RWPE1 (cell line): ENCODE measurements around the gene BEND5.
A peak's percentile ranks its signal among the peaks of the same experiment; 100 is the strongest.

Source experiments
- CTCF ChIA-PET: fragments of 350-600 bp; sonication (Branson Sonifier 250); formaldehyde crosslinking; extraction: SDS; loops from one replicate; lab custom pipeline; 2021; lab: Yijun Ruan, JAX
- POLR2A ChIA-PET: fragments of 400-600 bp; formaldehyde crosslinking; extraction: SDS; loops from one replicate; lab custom pipeline; 2020; ENCODE audit warnings: antibody characterized with exemption; ENCODE audit not compliant: low non-redundant PET; lab: Yijun Ruan, JAX
- DNase-seq: peaks from one replicate; pipeline ENCODE4 v3.0.0; 2012; ENCODE audit warnings: low spot score
- H3K27ac ChIP-seq: fragments of 450-650 bp; 2 replicates; pipeline ENCODE4 v1.5.1; 2017
- CTCF ChIP-seq: fragments of 450-650 bp; conservative IDR thresholded peaks from 2 replicates; pipeline ENCODE4 v1.5.1; 2017; ENCODE audit warnings: low read depth, mild to moderate bottlenecking

The BEND5 gene

DNA sequence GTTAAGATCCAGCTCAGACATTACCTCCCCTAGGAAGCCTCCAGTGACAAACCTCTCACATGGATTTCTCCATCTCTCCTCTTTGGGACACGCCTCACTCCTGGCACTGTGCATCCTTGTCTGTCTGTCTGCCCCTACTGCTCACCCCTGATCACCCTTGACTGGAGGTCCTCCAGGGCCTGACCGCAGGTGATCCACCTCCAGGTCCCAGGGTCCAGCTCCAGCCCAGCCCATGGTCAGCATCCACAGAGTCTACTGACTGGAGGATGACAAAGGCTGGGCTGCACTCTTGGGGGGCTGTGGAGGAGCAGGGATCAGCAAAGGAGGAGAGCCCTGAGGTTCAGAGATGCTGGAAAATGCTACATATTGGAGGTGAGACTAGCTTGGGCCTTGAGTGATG lies 65.8 kb downstream of the BEND5 start:
- CTCF ChIA-PET, result no interaction called here
- POLR2A ChIA-PET, result no interaction called here
- H3K27ac ChIP-seq, result no peak overlapping the region
- DNase-seq, result no peak
- TF ChIP-seq CTCF, result no peak

GRCh38 chr1:48710318-48710717 lies 66.4 kb downstream of the BEND5 start:
- POLR2A ChIA-PET, result interaction anchor here (0.6 kb wide), 1 partner anchor 1845 kb away, joined by 3 read pairs; no protein-coding TSS in a partner anchor
- CTCF ChIA-PET, result interaction anchor here (0.7 kb wide), 1 partner anchor 17 kb away, joined by 3 read pairs; no protein-coding TSS in a partner anchor
- DNase-seq, result no peak
- H3K27ac ChIP-seq, result no peak overlapping the region
- TF ChIP-seq CTCF, result no peak

GRCh38 chr1:48704736-48705135 lies 72.0 kb downstream of the BEND5 start:
- ChIA-PET CTCF (interaction anchor here (0.8 kb wide), 1 partner anchor 371 kb away, joined by 3 read pairs; no protein-coding TSS in a partner anchor), POLR2A (no interaction called here)
- no peak overlapping the region for H3K27ac ChIP-seq
- no peak for TF ChIP-seq CTCF
- DNase-seq, result no peak

DNA sequence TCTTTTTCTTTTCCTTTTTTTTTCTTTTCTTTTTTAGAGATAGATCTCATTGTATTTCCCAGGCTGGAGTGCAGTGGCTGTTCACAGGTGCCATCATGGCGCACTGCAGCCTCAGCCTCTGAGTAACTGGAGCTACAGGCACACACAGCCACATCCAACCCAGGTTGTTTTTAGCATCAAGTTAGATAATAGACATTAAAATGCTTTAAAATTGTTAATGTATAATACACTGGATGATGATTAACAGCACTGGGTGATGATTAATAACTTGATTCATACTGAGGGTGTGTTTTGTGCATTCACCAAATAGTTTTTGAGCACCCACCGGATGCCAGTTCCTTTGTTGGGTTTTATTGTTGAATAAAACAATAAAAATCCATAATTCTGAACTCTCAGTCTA lies 75.2 kb downstream of the BEND5 start:
- TF ChIP-seq CTCF, result no peak
- H3K27ac ChIP-seq, result no peak overlapping the region
- ChIA-PET CTCF (no interaction called here), POLR2A (no interaction called here)
- peak; percentile 12 for DNase-seq

GRCh38 chr1:48697066-48697707 lies 79.5 kb downstream of the BEND5 start:
- POLR2A ChIA-PET, result no interaction called here

GRCh38 chr1:48695161-48695560 lies 81.5 kb downstream of the BEND5 start:
- ChIA-PET CTCF (interaction anchor here (0.8 to 1.2 kb wide), 2 partner anchors 197 to 1653 kb away, joined by 3 read pairs; no protein-coding TSS in a partner anchor), POLR2A (interaction anchor here (0.6 kb wide), 1 partner anchor 24 kb away, joined by 5 read pairs; no protein-coding TSS in a partner anchor)
- no peak for DNase-seq
- no peak for TF ChIP-seq CTCF
- no peak overlapping the region for H3K27ac ChIP-seq

More at GRCh38 chr1:48697066-48697707, 79.5 kb downstream of the BEND5 start:
- TF ChIP-seq CTCF, result peak; percentile 70
- peak; percentile 30 for DNase-seq
- no peak overlapping the region for H3K27ac ChIP-seq
- CTCF ChIA-PET, result interaction anchor here (0.6 to 1.3 kb wide), 5 partner anchors 19 to 124 kb away, joined by 3 to 6 read pairs (median 3); no protein-coding TSS in a partner anchor
